ENCODE measurements around the gene CCDC69. TPM values are rescaled to one million over a fixed set of nuclear protein-coding genes. Genes with fewer than 3 reads are reported as not detected.

The CCDC69 gene
- total RNA-seq, 2 experiments from 2014 or later = 68.0 to 68.9 TPM

GRCh38 chr5:151259931-151260330 is 36.0 kb upstream of the CCDC69 start:
- no peak overlapping the region for H3K4me3 Mint-ChIP-seq

GRCh38 chr5:151258816-151259215 is 34.9 kb upstream of the CCDC69 start:
- Mint-ChIP-seq H3K27ac (no peak overlapping the region), H3K4me1 (ENCODE audit: low read depth) (peaks cover 25% of the 10 kb centered on the region), H3K36me3 (ENCODE audit: low read depth) (peaks cover 18% of the 10 kb centered on the region), H3K27me3 (no peaks in the 10 kb centered on the region), H3K4me3 (no peak overlapping the region), H3K9me3 (no peaks in the 10 kb centered on the region)
- POLR2A ChIA-PET = no interaction called here
- no peak overlapping the region for H3K27ac ChIP-seq (ENCODE audit: low read depth in 1 of 2, low read length in 2 of 2)
- no peaks in the 10 kb centered on the region for H3K27me3 ChIP-seq (ENCODE audit: control insufficient read depth in 1 of 2, insufficient read depth in 2 of 2, low read length in 2 of 2)
- TF ChIP-seq CTCF (IDR thresholded peaks at IDR 0.05) = no peak
- no peak overlapping the region for H3K4me3 ChIP-seq (ENCODE audit: low read length)
- CTCF ChIA-PET = no interaction called here
- peaks cover 11% of the 10 kb centered on the region for H3K4me1 ChIP-seq (ENCODE audit: insufficient read depth, low read length)
- peaks cover 4% of the 10 kb centered on the region for H3K36me3 ChIP-seq (ENCODE audit: insufficient read depth, low read length)
- intact Hi-C loops (cut with DNase I, micrococcal nuclease) = loop anchor here in 1 of 2 experiments (5.0 to 10.0 kb wide), 3 partner anchors 474 to 1704 kb away; partner anchors contain the start of gene CSNK1A1
- H3K9me3 ChIP-seq (ENCODE audit: control insufficient read depth in 1 of 2, insufficient read depth in 1 of 2, low read length in 2 of 2) = no peaks in the 10 kb centered on the region
- DNase-seq (peak in 2 of 14 experiments; percentile 34 to 55), ATAC-seq (ENCODE audit: poor library complexity) (no peak)

More at GRCh38 chr5:151259931-151260330, 36.0 kb upstream of the CCDC69 start:
- H3K27me3 ChIP-seq (ENCODE audit: control insufficient read depth in 1 of 2, insufficient read depth in 2 of 2, low read length in 2 of 2) = no peaks in the 10 kb centered on the region
- no peak for TF ChIP-seq CTCF (IDR thresholded peaks at IDR 0.05)
- peaks cover 4% of the 10 kb centered on the region for H3K36me3 ChIP-seq (ENCODE audit: insufficient read depth, low read length)
- H3K27ac ChIP-seq (ENCODE audit: low read depth in 1 of 2, low read length in 2 of 2) = no peak overlapping the region
- ATAC-seq (ENCODE audit: poor library complexity) = no peak
- ChIA-PET POLR2A (no interaction called here), CTCF (no interaction called here)
- no peaks in the 10 kb centered on the region for H3K9me3 ChIP-seq (ENCODE audit: control insufficient read depth in 1 of 2, insufficient read depth in 1 of 2, low read length in 2 of 2)
- no peak overlapping the region for H3K4me3 ChIP-seq (ENCODE audit: low read length)
- no peak for DNase-seq
- intact Hi-C loops (cut with DNase I, micrococcal nuclease) = loop anchor here in 1 of 2 experiments (5.0 to 10.0 kb wide), 3 partner anchors 475 to 1705 kb away; partner anchors contain the start of gene CSNK1A1
- Mint-ChIP-seq H3K36me3 (ENCODE audit: low read depth) (peaks cover 29% of the 10 kb centered on the region), H3K4me1 (ENCODE audit: low read depth) (peaks cover 17% of the 10 kb centered on the region), H3K9me3 (no peaks in the 10 kb centered on the region), H3K27me3 (no peaks in the 10 kb centered on the region), H3K27ac (no peak overlapping the region)
- H3K4me1 ChIP-seq (ENCODE audit: insufficient read depth, low read length) = peaks cover 5% of the 10 kb centered on the region

- Histone ChIP-seq H3K36me3 (ENCODE audit: insufficient read depth, low read length) (peaks cover 4% of the 10 kb centered on the region), H3K27me3 (ENCODE audit: control insufficient read depth in 1 of 2, insufficient read depth in 2 of 2, low read length in 2 of 2) (no peaks in the 10 kb centered on the region), H3K9me3 (ENCODE audit: control insufficient read depth in 1 of 2, insufficient read depth in 1 of 2, low read length in 2 of 2) (no peaks in the 10 kb centered on the region), H3K4me3 (ENCODE audit: low read length) (no peak overlapping the region), H3K27ac (ENCODE audit: low read depth in 1 of 2, low read length in 2 of 2) (no peak overlapping the region), H3K4me1 (ENCODE audit: insufficient read depth, low read length) (peaks cover 17% of the 10 kb centered on the region)
- no peak for TF ChIP-seq CTCF (IDR thresholded peaks at IDR 0.05)
- peaks cover 12% of the 10 kb centered on the region for H3K36me3 Mint-ChIP-seq (ENCODE audit: low read depth)
- H3K4me3 Mint-ChIP-seq = no peak overlapping the region
- POLR2A ChIA-PET = no interaction called here
- no peaks in the 10 kb centered on the region for H3K27me3 Mint-ChIP-seq
- CTCF ChIA-PET = no interaction called here
- DNase-seq (peak in 2 of 14 experiments; percentile 32 to 47), ATAC-seq (ENCODE audit: poor library complexity) (no peak)
- intact Hi-C loops (cut with DNase I, micrococcal nuclease) = loop anchor here in 1 of 2 experiments (5.0 to 10.0 kb wide), 3 partner anchors 473 to 1703 kb away; partner anchors contain the start of gene CSNK1A1
- peaks cover 31% of the 10 kb centered on the region for H3K4me1 Mint-ChIP-seq (ENCODE audit: low read depth)
- H3K9me3 Mint-ChIP-seq = no peaks in the 10 kb centered on the region
- no peak overlapping the region for H3K27ac Mint-ChIP-seq
Measured at GRCh38 chr5:151258201-151258611, 34.3 kb upstream of the CCDC69 start.

Measured in CD4-positive, alpha-beta T cell (primary cell).